ENCODE data around the gene PDXK.

Gene PDXK

DNA sequence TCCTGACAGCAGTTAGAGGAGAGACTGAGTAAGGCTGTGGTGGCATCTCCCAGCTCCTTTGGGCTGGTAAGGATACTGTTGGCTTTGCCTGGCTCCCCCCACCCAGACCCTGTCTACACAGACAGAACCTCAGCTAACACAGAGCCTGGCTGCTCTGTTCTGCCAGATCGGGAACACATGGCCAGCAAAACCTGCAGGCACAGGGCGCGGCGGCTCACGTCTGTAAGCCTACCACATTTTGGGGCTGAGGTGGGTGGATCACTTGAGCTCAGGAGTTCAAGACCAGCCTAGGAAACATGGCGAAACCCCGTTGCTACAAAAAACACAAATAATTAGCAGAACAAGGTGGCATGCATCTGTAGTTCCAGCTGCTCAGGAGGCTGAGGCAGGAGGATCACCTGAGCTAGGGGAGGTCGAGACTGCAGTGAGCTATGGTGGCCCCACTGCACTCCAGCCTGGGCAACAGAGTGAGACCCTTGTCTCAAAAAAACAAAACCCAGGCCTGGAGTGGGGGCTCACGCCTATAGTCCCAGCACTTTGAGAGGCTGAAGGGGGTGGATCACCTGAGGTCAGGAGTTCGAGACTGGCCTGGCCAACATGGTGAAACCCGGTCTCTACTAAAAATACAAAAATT, 50.5 kb downstream of the PDXK start:
- TF ChIP-seq TAF1 (IDR thresholded peaks at IDR 0.05; ENCODE audit: low read depth) = no peak
- TF ChIP-seq EP300 (IDR thresholded peaks at IDR 0.05; ENCODE audit: borderline replicate concordance) = no peak
- TF ChIP-seq NFIC (IDR thresholded peaks at IDR 0.05) = no peak
- no peak for TF ChIP-seq YY1 (IDR thresholded peaks at IDR 0.05; ENCODE audit: low read depth)
- TF ChIP-seq EGR1 (IDR thresholded peaks at IDR 0.05) = no peak
- no peak for TF ChIP-seq ZBTB7A (IDR thresholded peaks at IDR 0.05; ENCODE audit: low read depth)
- TF ChIP-seq, protein P1, sequence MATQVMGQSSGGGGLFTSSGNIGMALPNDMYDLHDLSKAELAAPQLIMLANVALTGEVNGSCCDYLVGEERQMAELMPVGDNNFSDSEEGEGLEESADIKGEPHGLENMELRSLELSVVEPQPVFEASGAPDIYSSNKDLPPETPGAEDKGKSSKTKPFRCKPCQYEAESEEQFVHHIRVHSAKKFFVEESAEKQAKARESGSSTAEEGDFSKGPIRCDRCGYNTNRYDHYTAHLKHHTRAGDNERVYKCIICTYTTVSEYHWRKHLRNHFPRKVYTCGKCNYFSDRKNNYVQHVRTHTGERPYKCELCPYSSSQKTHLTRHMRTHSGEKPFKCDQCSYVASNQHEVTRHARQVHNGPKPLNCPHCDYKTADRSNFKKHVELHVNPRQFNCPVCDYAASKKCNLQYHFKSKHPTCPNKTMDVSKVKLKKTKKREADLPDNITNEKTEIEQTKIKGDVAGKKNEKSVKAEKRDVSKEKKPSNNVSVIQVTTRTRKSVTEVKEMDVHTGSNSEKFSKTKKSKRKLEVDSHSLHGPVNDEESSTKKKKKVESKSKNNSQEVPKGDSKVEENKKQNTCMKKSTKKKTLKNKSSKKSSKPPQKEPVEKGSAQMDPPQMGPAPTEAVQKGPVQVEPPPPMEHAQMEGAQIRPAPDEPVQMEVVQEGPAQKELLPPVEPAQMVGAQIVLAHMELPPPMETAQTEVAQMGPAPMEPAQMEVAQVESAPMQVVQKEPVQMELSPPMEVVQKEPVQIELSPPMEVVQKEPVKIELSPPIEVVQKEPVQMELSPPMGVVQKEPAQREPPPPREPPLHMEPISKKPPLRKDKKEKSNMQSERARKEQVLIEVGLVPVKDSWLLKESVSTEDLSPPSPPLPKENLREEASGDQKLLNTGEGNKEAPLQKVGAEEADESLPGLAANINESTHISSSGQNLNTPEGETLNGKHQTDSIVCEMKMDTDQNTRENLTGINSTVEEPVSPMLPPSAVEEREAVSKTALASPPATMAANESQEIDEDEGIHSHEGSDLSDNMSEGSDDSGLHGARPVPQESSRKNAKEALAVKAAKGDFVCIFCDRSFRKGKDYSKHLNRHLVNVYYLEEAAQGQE (IDR thresholded peaks at IDR 0.05; ENCODE audit: low read depth) = no peak
- TF ChIP-seq, protein P2, sequence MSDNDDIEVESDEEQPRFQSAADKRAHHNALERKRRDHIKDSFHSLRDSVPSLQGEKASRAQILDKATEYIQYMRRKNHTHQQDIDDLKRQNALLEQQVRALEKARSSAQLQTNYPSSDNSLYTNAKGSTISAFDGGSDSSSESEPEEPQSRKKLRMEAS (IDR thresholded peaks at IDR 0.05) = no peak
- no peak for TF ChIP-seq FOXM1 (IDR thresholded peaks at IDR 0.05; ENCODE audit: borderline replicate concordance, low read depth)
- TF ChIP-seq CEBPB (IDR thresholded peaks at IDR 0.05) = no peak
- no peak for TF ChIP-seq TCF12 (IDR thresholded peaks at IDR 0.05; ENCODE audit: low read depth)
- TF ChIP-seq USF1 (IDR thresholded peaks at IDR 0.05) = no peak
- TF ChIP-seq TEAD4 (IDR thresholded peaks at IDR 0.05) = no peak
- no peak for TF ChIP-seq RAD21 (IDR thresholded peaks at IDR 0.05; ENCODE audit: low read depth)

DNA sequence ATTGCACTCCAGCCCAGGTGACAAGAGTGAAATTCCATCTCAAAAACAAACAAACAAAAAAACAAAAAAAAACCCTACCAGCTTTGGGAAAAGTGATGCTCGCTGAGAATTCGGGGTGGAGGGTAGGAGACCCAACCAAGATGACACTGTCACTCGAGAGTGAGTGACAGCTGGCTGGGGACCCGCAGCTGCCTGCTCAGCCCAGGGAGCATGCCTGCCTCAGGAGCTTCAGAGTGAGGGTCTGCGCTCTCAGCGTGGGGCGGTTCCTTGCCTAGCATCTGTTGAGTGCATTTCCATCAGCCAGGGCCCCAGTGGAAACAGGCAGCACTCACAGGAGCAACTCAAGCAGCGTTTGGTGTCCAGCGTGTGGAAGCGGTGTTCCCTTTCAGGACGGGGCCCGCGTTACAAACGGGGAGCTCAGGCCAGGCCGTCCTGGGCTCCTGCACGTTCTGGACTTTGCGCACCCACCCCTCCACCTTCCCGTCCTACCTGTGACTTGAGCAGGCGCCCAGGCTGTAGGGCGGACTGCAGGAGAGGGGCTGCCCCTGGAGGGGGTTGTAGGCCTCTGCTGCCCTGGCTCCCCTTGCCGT, 51.2 kb downstream of the PDXK start:
- no peak for TF ChIP-seq USF1 (IDR thresholded peaks at IDR 0.05)
- TF ChIP-seq ZBTB7A (IDR thresholded peaks at IDR 0.05; ENCODE audit: low read depth) = no peak
- TF ChIP-seq, protein P1 (IDR thresholded peaks at IDR 0.05; ENCODE audit: low read depth) = no peak
- no peak for TF ChIP-seq EGR1 (IDR thresholded peaks at IDR 0.05)
- TF ChIP-seq CEBPB (IDR thresholded peaks at IDR 0.05) = no peak
- no peak for TF ChIP-seq RAD21 (IDR thresholded peaks at IDR 0.05; ENCODE audit: low read depth)
- TF ChIP-seq NFIC (IDR thresholded peaks at IDR 0.05) = no peak
- no peak for TF ChIP-seq FOXM1 (IDR thresholded peaks at IDR 0.05; ENCODE audit: borderline replicate concordance, low read depth)
- no peak for TF ChIP-seq TCF12 (IDR thresholded peaks at IDR 0.05; ENCODE audit: low read depth)
- no peak for TF ChIP-seq TEAD4 (IDR thresholded peaks at IDR 0.05)
- no peak for TF ChIP-seq EP300 (IDR thresholded peaks at IDR 0.05; ENCODE audit: borderline replicate concordance)
- no peak for TF ChIP-seq TAF1 (IDR thresholded peaks at IDR 0.05; ENCODE audit: low read depth)
- no peak for TF ChIP-seq YY1 (IDR thresholded peaks at IDR 0.05; ENCODE audit: low read depth)

DNA sequence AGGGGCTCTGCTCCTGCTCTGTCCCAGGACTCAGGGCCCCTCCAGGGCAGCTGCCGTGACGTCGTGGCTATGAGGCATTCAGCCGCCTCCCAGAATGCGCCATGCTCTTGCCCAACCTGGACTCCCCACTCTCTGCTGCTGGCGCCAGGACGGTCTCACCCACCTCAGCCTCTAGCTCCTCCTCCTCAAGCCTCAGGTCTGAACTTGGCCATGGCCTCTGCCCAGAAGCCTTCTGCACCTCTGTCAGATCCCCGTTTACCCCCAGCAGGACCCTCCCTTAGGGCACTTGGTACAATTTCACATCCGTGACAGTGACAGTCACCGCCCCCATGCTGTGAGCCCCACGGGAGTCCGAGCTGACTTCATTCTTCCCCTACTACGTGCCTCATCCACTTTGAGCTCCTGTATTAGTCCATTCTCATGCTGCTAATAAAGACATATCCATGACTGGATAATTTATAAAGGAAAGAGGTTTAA, 52.3 kb downstream of the PDXK start:
- TF ChIP-seq ZBTB7A (IDR thresholded peaks at IDR 0.05; ENCODE audit: low read depth) (no peak), TCF12 (IDR thresholded peaks at IDR 0.05; ENCODE audit: low read depth) (no peak), TAF1 (IDR thresholded peaks at IDR 0.05; ENCODE audit: low read depth) (no peak), RAD21 (IDR thresholded peaks at IDR 0.05; ENCODE audit: low read depth) (no peak), CEBPB (IDR thresholded peaks at IDR 0.05) (no peak), EP300 (IDR thresholded peaks at IDR 0.05; ENCODE audit: borderline replicate concordance) (no peak), USF1 (IDR thresholded peaks at IDR 0.05) (no peak), CREB1 (IDR thresholded peaks at IDR 0.05; ENCODE audit: low read depth) (no peak), FOXM1 (IDR thresholded peaks at IDR 0.05; ENCODE audit: borderline replicate concordance, low read depth) (no peak)

DNA sequence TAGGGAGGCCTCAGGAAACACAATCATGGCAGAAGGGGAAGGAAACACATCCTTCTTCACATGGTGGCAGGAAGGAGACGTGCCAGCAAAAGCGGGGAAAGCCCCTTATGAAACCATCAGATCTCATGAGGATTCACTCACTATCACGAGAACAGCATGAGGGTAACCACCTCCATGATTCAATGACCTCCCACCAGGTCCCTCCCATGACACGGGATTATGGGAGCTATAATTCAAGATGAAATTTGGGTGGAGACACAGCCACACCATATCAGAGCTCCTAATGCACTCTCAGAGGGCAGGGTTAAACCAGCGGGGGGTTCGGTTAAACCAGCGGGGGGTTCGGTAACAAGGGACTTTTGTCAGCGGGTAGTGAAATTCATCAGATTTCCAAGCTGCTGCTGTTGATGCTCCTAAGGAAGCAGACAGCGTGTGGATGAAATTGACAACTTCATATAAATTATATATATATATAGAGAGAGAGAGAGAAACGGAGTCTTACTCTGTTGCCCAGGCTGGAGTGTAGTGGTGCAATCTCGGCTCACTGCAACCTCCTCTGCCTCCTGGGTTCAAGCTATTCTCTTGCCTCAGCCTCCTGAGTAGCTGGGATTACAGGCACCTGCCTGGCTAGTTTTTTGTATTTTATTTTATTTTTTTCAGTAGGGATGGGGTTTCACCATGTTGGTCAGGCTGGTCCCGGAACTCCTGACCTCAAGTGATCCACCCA, 52.9 kb downstream of the PDXK start:
- TF ChIP-seq TAF1 (IDR thresholded peaks at IDR 0.05; ENCODE audit: low read depth) (no peak), CEBPB (IDR thresholded peaks at IDR 0.05) (no peak), ZBTB7A (IDR thresholded peaks at IDR 0.05; ENCODE audit: low read depth) (no peak), CREB1 (IDR thresholded peaks at IDR 0.05; ENCODE audit: low read depth) (no peak), NFIC (IDR thresholded peaks at IDR 0.05) (no peak), FOXM1 (IDR thresholded peaks at IDR 0.05; ENCODE audit: borderline replicate concordance, low read depth) (no peak), RAD21 (IDR thresholded peaks at IDR 0.05; ENCODE audit: low read depth) (no peak), TCF12 (IDR thresholded peaks at IDR 0.05; ENCODE audit: low read depth) (no peak), EGR1 (IDR thresholded peaks at IDR 0.05) (no peak), TEAD4 (IDR thresholded peaks at IDR 0.05) (no peak), EP300 (IDR thresholded peaks at IDR 0.05; ENCODE audit: borderline replicate concordance) (no peak), YY1 (IDR thresholded peaks at IDR 0.05; ENCODE audit: low read depth) (no peak), USF1 (IDR thresholded peaks at IDR 0.05) (no peak)
- TF ChIP-seq, protein P2 (IDR thresholded peaks at IDR 0.05) = no peak
- TF ChIP-seq, protein P1 (IDR thresholded peaks at IDR 0.05; ENCODE audit: low read depth) = no peak

Measured in Ishikawa (cell line).